Hepatocyte (in vitro differentiated cells): ENCODE results near the gene MTR.

Source experiments
- CTCF ChIP-seq: fragments of 200-600 bp; sonication (generic); IDR thresholded peaks from 2 replicates; pipeline ENCODE4 v1.5.1; 2016; ENCODE audit warnings: antibody characterized with exemption, mild to moderate bottlenecking; ENCODE audit not compliant: poor library complexity
- EZH2 ChIP-seq: fragments of 200-600 bp; sonication (generic); IDR thresholded peaks from 2 replicates; pipeline ENCODE4 v1.6.1; 2016; ENCODE audit warnings: antibody characterized with exemption, mild to moderate bottlenecking, borderline replicate concordance
- EZH2phosphoT487 ChIP-seq: fragments of 200-600 bp; sonication (generic); IDR thresholded peaks from one replicate; pipeline ENCODE4 v1.6.1; 2018; ENCODE audit warnings: antibody characterized with exemption, mild to moderate bottlenecking, low read depth, moderate library complexity; ENCODE audit not compliant: unreplicated experiment, severe bottlenecking

- no peak for TF ChIP-seq CTCF
- no peak for TF ChIP-seq EZH2
- TF ChIP-seq EZH2phosphoT487, result no peak
Measured at GRCh38 chr1:236765831-236766230, 29.3 kb upstream of the MTR start.
